Uterus (tissue), 4 donors: ENCODE data around the gene MSI2. TPM values are rescaled to one million over a fixed set of nuclear protein-coding genes. Genes with fewer than 3 reads are reported as not detected.

Experiments
- DNase-seq, 2 donors: peaks; one replicate each; pipeline ENCODE4 v3.0.0-alpha.2; 2019 to 2020
- H3K27ac ChIP-seq, 2 donors: fragments of 200-600 bp; sonication (generic); 1 replicate in 1 of 2; 2 replicates in 1 of 2; pipeline ENCODE4 v1.5.1; 2016 to 2018
- H3K27me3 ChIP-seq, 2 donors: fragments of 200-600 bp; sonication (generic); one replicate each; pipeline ENCODE4 v1.5.1; 2018 to 2019; ENCODE audit warnings: control low read depth in 1 of 2
- H3K36me3 ChIP-seq, 2 donors: fragments of 200-600 bp; sonication (generic); one replicate each; pipeline ENCODE4 v1.5.1; 2019; ENCODE audit warnings: control low read depth in 1 of 2
- H3K4me1 ChIP-seq, 2 donors: fragments of 200-600 bp; sonication (generic); one replicate each; pipeline ENCODE4 v1.5.1; 2018 to 2019; ENCODE audit warnings: control low read depth in 1 of 2
- H3K4me3 ChIP-seq, 2 donors: fragments of 200-600 bp; sonication (generic); 1 replicate in 1 of 2; 2 replicates in 1 of 2; pipeline ENCODE4 v1.5.1; 2018 to 2019; ENCODE audit warnings: mild to moderate bottlenecking in 1 of 2
- H3K9me3 ChIP-seq, 2 donors: fragments of 200-600 bp; sonication (generic); one replicate each; pipeline ENCODE4 v1.5.1; 2019; ENCODE audit warnings: control low read depth in 1 of 2
- CTCF ChIP-seq, 4 experiments: fragments of 200-600 bp in 2 of 4; fragments of 450-650 bp in 2 of 4; sonication (generic) in 2 of 4; IDR thresholded peaks; one replicate each; pipeline ENCODE4 v1.5.1; 2016 to 2019; ENCODE audit warnings: antibody characterized with exemption in 4 of 4, mild to moderate bottlenecking in 2 of 4, moderate library complexity in 1 of 4
- POLR2A ChIP-seq, 2 donors: fragments of 450-650 bp; IDR thresholded peaks; one replicate each; pipeline ENCODE4 v1.6.1; 2016; ENCODE audit warnings: antibody characterized with exemption in 2 of 2, mild to moderate bottlenecking in 1 of 2, moderate library complexity in 1 of 2
- intact Hi-C: fragments of 100-400 bp; cut with DNase I; formaldehyde crosslinking; loops from one replicate; pipeline ENCODE4 v1.15.1; 2023; ENCODE audit warnings: low total_unique reads
- total RNA-seq, 4 donors: library from RNA; depleted of rRNA in 3 of 4; stranded (reverse); fragments of >200 nt in 3 of 4; gene quantifications; one replicate each; pipeline versions ENCODE4 v1.1.0 to v1.2.4, GENCODE V29; 2014 to 2023
- donor health status: DM: yes; HTN: yes; CAD: no.

Gene MSI2
- total RNA-seq, 4 donors from 2014 or later: 13.2 to 60.8 (median 44.5) TPM

- intact Hi-C loops: no loop called here
- no peak for DNase-seq
- Histone ChIP-seq H3K27me3 (no peaks in the 10 kb centered on the region), H3K36me3 (no peaks in the 10 kb centered on the region), H3K4me1 (peaks cover 0 to 6% of the 10 kb centered on the region in 2 donors), H3K27ac (no peak overlapping the region), H3K4me3 (no peak overlapping the region), H3K9me3 (no peaks in the 10 kb centered on the region)
- TF ChIP-seq CTCF (IDR thresholded peaks at IDR 0.05): no peak
- TF ChIP-seq POLR2A (IDR thresholded peaks at IDR 0.05): no peak
These were observed 4.2 kb downstream of the MSI2 start for GRCh38 chr17:57260325-57261083.

- Histone ChIP-seq H3K27me3 (no peaks in the 10 kb centered on the region), H3K4me1 (peaks cover 0 to 6% of the 10 kb centered on the region in 2 donors), H3K36me3 (no peaks in the 10 kb centered on the region), H3K27ac (no peak overlapping the region), H3K4me3 (no peak overlapping the region), H3K9me3 (no peaks in the 10 kb centered on the region)
- DNase-seq: no peak
- TF ChIP-seq CTCF (IDR thresholded peaks at IDR 0.05) (no peak), POLR2A (IDR thresholded peaks at IDR 0.05) (no peak)
- intact Hi-C loops: no loop called here
These were observed 4.8 kb downstream of the MSI2 start for GRCh38 chr17:57261084-57261461.

- no peak overlapping the region for H3K4me3 ChIP-seq
- no peaks in the 10 kb centered on the region for H3K9me3 ChIP-seq
- DNase-seq: no peak
- no peak overlapping the region for H3K27ac ChIP-seq
- no peak for TF ChIP-seq CTCF (IDR thresholded peaks at IDR 0.05)
- no peak for TF ChIP-seq POLR2A (IDR thresholded peaks at IDR 0.05)
- no peaks in the 10 kb centered on the region for H3K27me3 ChIP-seq
- H3K36me3 ChIP-seq: no peaks in the 10 kb centered on the region
- intact Hi-C loops: no loop called here
- H3K4me1 ChIP-seq: peaks cover 0 to 6% of the 10 kb centered on the region in 2 donors
These were observed 6.2 kb downstream of the MSI2 start for GRCh38 chr17:57262557-57262956.

GRCh38 chr17:57264250-57264649, 7.9 kb downstream of the MSI2 start:
- Histone ChIP-seq H3K4me1 (no peaks in the 10 kb centered on the region), H3K27me3 (no peaks in the 10 kb centered on the region), H3K9me3 (no peaks in the 10 kb centered on the region), H3K27ac (no peak overlapping the region), H3K36me3 (no peaks in the 10 kb centered on the region), H3K4me3 (no peak overlapping the region)
- TF ChIP-seq POLR2A (IDR thresholded peaks at IDR 0.05): no peak
- TF ChIP-seq CTCF (IDR thresholded peaks at IDR 0.05): no peak
- intact Hi-C loops: no loop called here
- DNase-seq: no peak

- no peak for DNase-seq
- intact Hi-C loops: no loop called here
- Histone ChIP-seq H3K27me3 (no peaks in the 10 kb centered on the region), H3K9me3 (no peaks in the 10 kb centered on the region), H3K27ac (no peak overlapping the region), H3K4me3 (no peak overlapping the region), H3K4me1 (no peaks in the 10 kb centered on the region), H3K36me3 (no peaks in the 10 kb centered on the region)
- no peak for TF ChIP-seq CTCF (IDR thresholded peaks at IDR 0.05)
- no peak for TF ChIP-seq POLR2A (IDR thresholded peaks at IDR 0.05)
These were observed 8.5 kb downstream of the MSI2 start for GRCh38 chr17:57264776-57265175.
